SJCRH30 (cell line): ENCODE results near the gene STXBP6. TPM values are rescaled to one million over a fixed set of nuclear protein-coding genes. Genes with fewer than 3 reads are reported as not detected.
A peak's percentile ranks its signal among the peaks of the same experiment; 100 is the strongest.

ENCODE experiments used
- DNase-seq, 2 experiments: peaks; one replicate each; pipeline ENCODE4 v3.0.0-alpha.2; 2015 to 2020
- H3K27ac ChIP-seq: fragments of 250-450 bp; sonication (Bioruptor Pico); 2 replicates; pipeline ENCODE4 v1.5.1; 2020; ENCODE audit warnings: mild to moderate bottlenecking, moderate library complexity
- H3K27me3 ChIP-seq: fragments of 250-450 bp; sonication (Bioruptor Pico); 2 replicates; pipeline ENCODE4 v1.5.1; 2020; ENCODE audit warnings: mild to moderate bottlenecking, moderate library complexity
- H3K36me3 ChIP-seq: fragments of 250-450 bp; sonication (Bioruptor Pico); 2 replicates; pipeline ENCODE4 v1.5.1; 2020; ENCODE audit warnings: mild to moderate bottlenecking, moderate library complexity
- H3K4me1 ChIP-seq: fragments of 250-450 bp; sonication (Bioruptor Pico); 2 replicates; pipeline ENCODE4 v1.5.1; 2020; ENCODE audit warnings: mild to moderate bottlenecking, moderate library complexity
- H3K4me3 ChIP-seq: fragments of 250-450 bp; sonication (Bioruptor Pico); 2 replicates; pipeline ENCODE4 v1.5.1; 2020; ENCODE audit warnings: mild to moderate bottlenecking, moderate library complexity
- H3K9me3 ChIP-seq: fragments of 250-450 bp; sonication (Bioruptor Pico); replicated peaks from 2 replicates; pipeline ENCODE4 v1.5.1; 2020; ENCODE audit warnings: mild to moderate bottlenecking, moderate library complexity
- total RNA-seq: library from RNA; depleted of rRNA; stranded (reverse); fragments of >200 nt; shearing (Covaris generic); gene quantifications from 2 replicates; pipeline ENCODE4 v1.2.3, GENCODE V29; 2014

The STXBP6 gene
- total RNA-seq, 1 experiment from 2014 or later = 2.9 TPM

DNA sequence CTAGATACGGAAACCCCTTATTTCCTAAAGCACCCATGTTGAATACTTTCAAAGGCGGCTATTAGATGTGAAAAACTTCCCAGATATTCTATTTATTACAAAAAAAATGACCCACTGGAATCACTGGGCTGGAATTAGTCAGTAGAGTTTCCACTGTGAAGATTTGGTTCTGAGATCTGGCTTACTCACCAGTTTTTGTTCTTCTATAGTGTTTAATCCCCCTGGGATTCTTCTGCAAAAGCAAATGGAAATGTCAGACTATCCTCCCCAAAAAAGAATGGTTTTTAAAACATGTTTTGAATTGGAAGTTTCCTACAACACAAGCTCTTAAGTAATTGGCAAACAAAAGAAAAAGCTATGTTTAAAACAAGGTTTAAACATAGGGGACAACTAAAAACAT is 166.4 kb downstream of the STXBP6 start:
- Histone ChIP-seq H3K9me3 (no peaks in the 10 kb centered on the region), H3K27me3 (0 out of 2 replicates have a peak, but pooled peaks cover 7% of the 10 kb centered on the region), H3K4me3 (no peak overlapping the region), H3K27ac (no peak overlapping the region), H3K4me1 (no peaks in the 10 kb centered on the region), H3K36me3 (no peaks in the 10 kb centered on the region)
- no peak for DNase-seq

DNA sequence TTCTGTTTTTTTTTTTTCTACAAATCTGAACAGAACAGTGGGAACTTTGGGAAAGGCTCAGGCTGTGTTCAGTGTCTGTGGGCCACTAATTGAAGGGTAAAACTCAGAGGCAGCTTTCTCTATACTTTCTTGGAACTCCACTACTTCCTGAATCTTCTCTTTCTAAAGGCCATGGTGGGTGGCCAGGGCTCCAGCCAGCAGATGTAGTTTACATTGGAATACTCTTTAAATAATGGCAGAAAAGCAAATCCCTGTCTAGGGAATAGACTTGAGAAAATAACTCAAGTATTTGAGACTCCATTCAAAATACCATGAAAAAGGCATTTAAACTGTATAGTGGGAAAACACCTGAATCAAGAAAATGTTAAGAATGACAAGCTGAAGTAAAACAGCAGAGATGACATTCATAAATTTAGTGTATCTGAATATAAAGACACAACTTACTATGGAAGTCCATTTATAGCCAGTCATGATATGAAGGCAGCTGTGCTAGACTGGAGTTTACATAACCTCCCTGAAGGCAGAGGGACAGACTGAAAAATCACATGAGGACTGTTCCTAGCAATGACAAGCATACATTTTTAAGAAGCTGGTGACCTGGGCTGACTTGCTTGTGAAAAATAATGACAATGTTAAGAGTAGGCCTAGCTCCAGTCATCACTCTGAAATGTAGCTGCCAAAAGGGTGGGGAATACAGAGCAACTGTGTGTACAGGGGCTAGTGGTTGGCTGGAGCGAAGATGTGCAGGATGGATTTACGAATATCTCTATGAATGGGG is 168.6 kb downstream of the STXBP6 start:
- Histone ChIP-seq H3K27ac (no peak overlapping the region), H3K4me1 (peaks cover 2% of the 10 kb centered on the region; the same call in 1 of the 2 replicates), H3K27me3 (0 out of 2 replicates have a peak, but pooled peaks cover 7% of the 10 kb centered on the region), H3K9me3 (no peaks in the 10 kb centered on the region), H3K4me3 (no peak overlapping the region), H3K36me3 (no peaks in the 10 kb centered on the region)
- DNase-seq = no peak

DNA sequence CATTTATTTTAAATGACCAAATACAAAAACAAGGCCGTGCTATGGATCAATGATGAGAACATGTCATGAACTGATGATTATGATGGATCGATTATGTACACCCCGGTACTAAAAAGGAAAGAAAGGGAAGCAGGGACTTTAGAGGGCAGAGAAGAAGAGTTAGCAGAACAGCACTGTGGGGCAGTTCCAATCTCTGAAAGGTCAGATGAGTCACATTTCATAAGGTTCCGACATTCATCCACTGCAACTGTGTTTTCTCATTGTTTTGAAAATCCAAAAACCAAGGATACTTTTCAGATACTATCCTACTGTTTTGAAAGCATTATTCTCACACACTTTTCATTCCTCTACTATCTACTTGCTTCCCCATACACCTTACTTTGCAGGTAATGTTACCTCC is 169.3 kb downstream of the STXBP6 start:
- peaks cover 2% of the 10 kb centered on the region; the same call in 1 of the 2 replicates for H3K4me1 ChIP-seq
- no peak for DNase-seq

DNA sequence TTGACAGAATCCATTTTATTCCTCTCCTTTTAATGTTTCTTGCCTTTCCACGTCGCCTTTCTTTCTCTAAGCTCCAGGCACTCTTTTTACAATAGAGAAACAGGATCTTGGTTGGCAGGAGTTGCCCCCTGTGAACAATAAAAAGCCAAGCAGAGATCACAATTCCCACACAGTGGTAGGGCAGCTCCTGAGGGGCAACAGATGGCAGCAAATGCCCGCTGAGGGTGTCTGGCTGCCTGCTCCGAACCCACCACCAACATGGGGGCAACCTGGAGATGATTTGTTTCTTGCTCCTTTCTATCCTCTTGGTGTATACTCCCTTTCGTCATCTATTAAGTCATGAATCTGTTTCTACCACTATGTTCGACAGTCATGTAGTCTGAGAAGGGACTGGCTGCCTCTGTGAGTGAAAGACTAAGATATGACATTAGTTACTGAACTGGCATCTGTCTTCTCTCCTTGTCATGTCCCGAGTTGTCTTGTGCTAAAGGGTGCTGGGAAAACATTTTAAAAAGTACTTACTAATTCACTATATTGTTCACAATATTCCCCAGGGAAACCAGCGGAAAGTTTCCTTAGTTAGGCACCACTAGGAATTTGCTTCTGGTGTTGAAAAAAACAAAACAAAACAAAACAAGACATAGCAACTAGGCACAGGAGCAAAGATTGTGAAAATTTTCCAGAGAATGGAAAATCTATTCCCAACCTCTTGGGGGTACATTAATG is 170.1 kb downstream of the STXBP6 start:
- Histone ChIP-seq H3K4me1 (peaks cover 2% of the 10 kb centered on the region; the same call in 1 of the 2 replicates), H3K4me3 (no peak overlapping the region), H3K27me3 (0 out of 2 replicates have a peak, but pooled peaks cover 7% of the 10 kb centered on the region), H3K9me3 (no peaks in the 10 kb centered on the region), H3K27ac (no peak overlapping the region), H3K36me3 (no peaks in the 10 kb centered on the region)
- no peak for DNase-seq

More for the DNA sequence above, 169.3 kb downstream of the STXBP6 start:
- H3K27me3 ChIP-seq = 0 out of 2 replicates have a peak, but pooled peaks cover 7% of the 10 kb centered on the region
- no peaks in the 10 kb centered on the region for H3K36me3 ChIP-seq
- H3K27ac ChIP-seq = no peak overlapping the region
- H3K4me3 ChIP-seq = no peak overlapping the region
- H3K9me3 ChIP-seq = no peaks in the 10 kb centered on the region

DNA sequence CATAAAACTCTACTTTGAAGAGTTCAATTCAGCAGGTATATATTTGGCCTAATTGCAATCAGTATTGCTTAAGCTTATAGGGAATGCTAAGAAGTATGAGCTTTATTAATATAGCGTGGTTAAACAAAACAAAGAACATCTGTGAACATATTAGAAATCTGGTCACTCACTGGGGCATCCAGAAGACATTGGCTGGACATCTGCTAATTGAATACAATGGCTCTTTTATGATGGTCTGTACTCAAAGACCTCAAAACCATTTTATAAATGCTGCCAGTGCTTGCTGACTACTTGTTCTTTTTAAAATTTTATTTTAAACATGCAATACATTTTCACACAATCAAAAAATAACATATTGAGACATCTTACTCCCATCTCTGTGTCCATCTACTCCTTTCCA is 173.0 kb downstream of the STXBP6 start:
- Histone ChIP-seq H3K36me3 (no peaks in the 10 kb centered on the region), H3K27ac (no peak overlapping the region), H3K4me1 (peaks cover 2% of the 10 kb centered on the region; the same call in 1 of the 2 replicates), H3K9me3 (no peaks in the 10 kb centered on the region), H3K4me3 (no peak overlapping the region), H3K27me3 (0 out of 2 replicates have a peak, but pooled peaks cover 8% of the 10 kb centered on the region)
- peak in 1 of 2 experiments; percentile 9 for DNase-seq

DNA sequence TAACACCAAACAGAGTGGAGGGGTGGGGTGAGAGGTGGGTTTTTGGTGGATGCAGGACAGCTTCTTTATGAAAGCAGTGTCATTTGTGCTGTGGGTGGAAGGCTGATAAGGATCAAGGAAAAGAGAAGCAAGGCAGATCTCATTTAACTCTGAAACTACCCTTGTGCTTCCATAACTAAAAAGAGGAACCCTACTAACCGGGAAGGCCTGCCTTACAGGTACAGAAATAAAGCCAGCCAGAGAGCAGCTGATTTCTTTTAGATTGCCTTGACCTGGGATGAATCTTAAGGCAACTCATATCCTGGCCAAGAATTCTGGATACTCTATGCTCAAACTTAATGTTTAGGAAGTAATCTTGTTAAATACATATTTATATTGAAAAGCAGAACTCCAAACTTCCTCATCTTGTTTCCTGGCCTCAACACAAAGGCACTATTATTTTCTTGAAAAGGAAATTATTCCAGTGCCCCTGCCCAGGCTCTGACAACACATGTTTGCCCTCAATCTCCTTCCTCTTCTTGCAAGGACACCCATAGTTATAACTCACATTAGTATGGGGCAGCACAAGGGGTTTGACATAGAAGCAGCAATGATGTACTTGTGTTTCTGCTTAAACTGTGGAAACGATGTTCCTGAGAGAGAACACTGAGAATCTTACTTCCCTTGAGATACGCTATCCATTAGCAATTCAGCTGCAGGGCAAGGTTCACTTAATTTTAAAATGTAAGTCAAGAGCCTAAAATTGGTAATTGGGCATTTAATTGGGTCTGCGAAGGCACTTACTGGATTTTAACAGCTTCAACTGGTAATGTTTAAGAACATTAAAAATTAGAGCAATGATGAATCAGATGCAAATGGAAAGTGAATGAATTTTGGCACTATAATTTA is 173.7 kb downstream of the STXBP6 start:
- DNase-seq = no peak

DNA sequence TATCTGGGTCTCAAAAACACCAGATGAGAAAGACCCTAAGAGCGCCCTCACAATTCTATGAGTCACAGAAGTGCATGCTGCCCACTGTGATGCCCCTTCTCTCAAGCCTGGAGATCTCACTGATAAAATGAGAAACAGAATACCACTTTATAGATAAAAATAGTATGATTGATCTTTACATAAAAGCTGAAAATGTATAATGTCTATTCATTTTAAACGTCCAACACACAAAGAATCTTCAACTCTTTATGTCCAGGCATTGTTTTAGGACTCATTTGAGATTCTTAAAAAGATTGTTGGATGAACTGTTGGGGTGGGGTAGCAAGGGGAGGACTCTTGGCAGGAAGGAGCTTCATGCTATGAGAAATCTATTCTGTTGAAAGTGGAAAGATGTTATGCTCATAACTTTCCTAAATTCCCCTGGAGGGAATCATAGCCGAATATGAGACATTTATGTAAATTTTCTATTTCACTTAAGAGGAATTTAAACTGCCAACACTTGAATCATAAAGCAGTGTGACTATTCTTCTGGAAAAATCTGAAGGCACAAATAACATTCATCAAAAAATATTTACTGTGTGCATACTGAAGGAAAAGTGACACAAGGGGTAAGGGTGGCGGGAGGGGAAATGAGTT is 174.6 kb downstream of the STXBP6 start:
- Histone ChIP-seq H3K36me3 (no peaks in the 10 kb centered on the region), H3K4me3 (no peak overlapping the region), H3K9me3 (no peaks in the 10 kb centered on the region), H3K27ac (no peak overlapping the region), H3K27me3 (0 out of 2 replicates have a peak, but pooled peaks cover 11% of the 10 kb centered on the region), H3K4me1 (peaks cover 2% of the 10 kb centered on the region; the same call in 1 of the 2 replicates)
- no peak for DNase-seq

More for the DNA sequence above, 173.7 kb downstream of the STXBP6 start:
- no peaks in the 10 kb centered on the region for H3K9me3 ChIP-seq
- H3K4me1 ChIP-seq = peaks cover 2% of the 10 kb centered on the region; the same call in 1 of the 2 replicates
- no peaks in the 10 kb centered on the region for H3K36me3 ChIP-seq
- no peak overlapping the region for H3K27ac ChIP-seq
- H3K27me3 ChIP-seq = 0 out of 2 replicates have a peak, but pooled peaks cover 11% of the 10 kb centered on the region
- no peak overlapping the region for H3K4me3 ChIP-seq

DNA sequence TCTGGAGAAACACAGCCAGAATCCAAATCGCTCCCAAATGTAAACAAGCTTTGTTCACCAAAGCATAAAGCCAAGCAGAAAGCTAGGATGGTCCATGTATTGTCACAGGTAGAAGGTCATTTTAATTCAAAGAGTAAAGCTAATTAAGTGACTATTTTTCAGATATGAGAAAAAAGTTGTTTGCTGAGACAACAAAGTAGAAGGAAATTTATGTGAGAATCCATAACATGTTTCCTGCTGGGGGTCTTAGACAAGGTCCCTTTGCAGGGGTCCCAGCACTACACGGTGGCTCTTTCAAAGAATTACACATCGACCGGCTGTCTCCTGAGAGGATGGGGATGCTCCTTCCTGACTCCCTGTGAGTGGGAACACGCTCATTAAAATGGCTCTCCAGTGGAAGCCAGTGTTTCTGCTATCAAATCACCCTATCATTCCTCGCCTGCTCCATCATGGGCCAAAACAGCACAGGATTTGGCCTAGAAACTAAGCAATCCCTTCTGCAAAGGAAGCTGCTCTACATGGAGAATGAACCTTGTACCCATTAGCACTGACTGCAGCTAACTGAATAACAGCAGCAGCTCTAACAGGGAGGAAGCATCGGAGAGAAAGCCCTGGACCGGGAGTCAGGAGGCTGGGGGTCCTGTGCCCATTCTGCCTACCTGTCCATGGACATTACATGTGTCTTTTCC is 175.3 kb downstream of the STXBP6 start:
- no peaks in the 10 kb centered on the region for H3K9me3 ChIP-seq
- H3K4me3 ChIP-seq = no peak overlapping the region
- DNase-seq = no peak

DNA sequence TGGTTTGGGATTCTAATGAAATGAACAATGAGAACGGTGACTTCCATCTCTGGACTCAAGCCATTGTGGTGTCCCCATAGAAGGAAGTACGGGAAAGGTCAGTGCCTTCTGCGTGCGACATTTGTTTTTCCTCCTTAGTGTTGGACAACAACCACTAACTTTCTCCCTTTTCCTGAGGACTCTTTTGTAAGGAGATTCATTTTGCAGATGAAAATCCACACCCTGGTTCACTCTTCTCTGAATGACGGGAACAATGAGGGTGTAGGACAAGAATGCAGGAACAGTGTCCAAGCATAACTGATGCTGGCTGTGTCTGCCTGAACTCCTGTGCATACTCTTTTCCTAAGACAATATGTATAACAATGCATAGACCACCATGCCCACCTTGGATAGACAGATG is 176.4 kb downstream of the STXBP6 start:
- Histone ChIP-seq H3K9me3 (no peaks in the 10 kb centered on the region), H3K27me3 (0 out of 2 replicates have a peak, but pooled peaks cover 4% of the 10 kb centered on the region), H3K36me3 (no peaks in the 10 kb centered on the region), H3K4me1 (peaks cover 2% of the 10 kb centered on the region; the same call in 1 of the 2 replicates), H3K27ac (no peak overlapping the region), H3K4me3 (no peak overlapping the region)
- no peak for DNase-seq

More for the DNA sequence above, 175.3 kb downstream of the STXBP6 start:
- no peaks in the 10 kb centered on the region for H3K36me3 ChIP-seq
- no peak overlapping the region for H3K27ac ChIP-seq
- H3K27me3 ChIP-seq = 0 out of 2 replicates have a peak, but pooled peaks cover 7% of the 10 kb centered on the region
- H3K4me1 ChIP-seq = peaks cover 2% of the 10 kb centered on the region; the same call in 1 of the 2 replicates

DNA sequence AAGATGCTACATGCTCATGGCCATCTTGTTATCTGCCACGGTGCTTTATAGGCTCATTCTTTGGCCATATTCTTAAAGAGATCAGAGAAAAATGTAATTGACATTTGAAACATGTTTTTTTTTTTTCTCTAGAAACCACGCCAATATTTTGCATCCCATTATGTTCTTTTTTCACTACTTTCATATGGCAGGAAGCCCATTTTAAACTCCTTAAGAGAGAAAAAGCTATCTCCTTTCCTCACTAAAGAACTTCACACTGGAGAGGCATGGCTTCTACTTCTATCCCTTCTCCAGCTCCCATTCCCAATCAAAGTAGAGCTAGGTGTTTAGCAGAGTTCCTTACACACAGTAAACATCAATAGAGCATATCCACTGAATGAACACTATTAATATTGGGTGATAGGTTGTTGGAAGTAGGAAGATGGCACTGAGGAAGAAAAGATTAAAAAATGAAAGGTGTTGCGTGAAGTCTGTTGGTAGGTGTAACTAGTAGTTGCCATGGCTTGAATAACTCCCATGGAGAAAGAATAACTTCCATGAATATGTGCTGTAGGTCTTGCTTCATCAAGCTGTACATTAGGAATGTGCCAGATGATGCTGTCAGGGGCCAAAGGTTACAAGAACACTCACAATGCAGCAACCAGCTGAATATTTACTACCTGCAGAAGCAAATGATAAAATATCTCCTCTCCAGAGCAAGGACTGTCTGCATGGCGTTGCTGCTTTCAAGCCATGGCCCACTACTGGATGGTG is 178.8 kb downstream of the STXBP6 start:
- no peaks in the 10 kb centered on the region for H3K9me3 ChIP-seq
- DNase-seq = no peak
- no peak overlapping the region for H3K27ac ChIP-seq
- H3K4me1 ChIP-seq = no peaks in the 10 kb centered on the region
- H3K36me3 ChIP-seq = no peaks in the 10 kb centered on the region
- no peak overlapping the region for H3K4me3 ChIP-seq
- H3K27me3 ChIP-seq = 0 out of 2 replicates have a peak, but pooled peaks cover 4% of the 10 kb centered on the region

DNA sequence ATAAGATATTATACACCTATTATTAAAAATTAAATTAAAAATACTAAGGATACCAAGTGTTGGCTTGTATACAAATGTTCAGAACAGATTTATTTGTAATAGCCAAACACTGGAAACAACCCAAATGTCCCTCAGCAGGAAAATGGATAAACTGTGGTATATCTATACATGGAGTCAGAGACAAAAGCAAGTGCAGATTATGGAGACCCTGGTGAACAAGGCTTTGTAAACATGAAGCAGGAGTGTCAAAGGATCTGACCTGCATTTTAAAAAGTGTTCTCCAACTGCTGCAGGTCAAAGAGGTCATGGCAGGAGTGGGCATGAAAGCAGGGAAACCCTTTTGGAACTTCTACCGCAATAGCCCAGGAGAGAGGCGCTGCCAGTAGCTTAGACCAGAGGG is 181.6 kb downstream of the STXBP6 start:
- Histone ChIP-seq H3K36me3 (no peaks in the 10 kb centered on the region), H3K4me3 (no peak overlapping the region), H3K27ac (no peak overlapping the region), H3K9me3 (no peaks in the 10 kb centered on the region), H3K27me3 (0 out of 2 replicates have a peak, but pooled peaks cover 4% of the 10 kb centered on the region), H3K4me1 (no peaks in the 10 kb centered on the region)
- DNase-seq = no peak

DNA sequence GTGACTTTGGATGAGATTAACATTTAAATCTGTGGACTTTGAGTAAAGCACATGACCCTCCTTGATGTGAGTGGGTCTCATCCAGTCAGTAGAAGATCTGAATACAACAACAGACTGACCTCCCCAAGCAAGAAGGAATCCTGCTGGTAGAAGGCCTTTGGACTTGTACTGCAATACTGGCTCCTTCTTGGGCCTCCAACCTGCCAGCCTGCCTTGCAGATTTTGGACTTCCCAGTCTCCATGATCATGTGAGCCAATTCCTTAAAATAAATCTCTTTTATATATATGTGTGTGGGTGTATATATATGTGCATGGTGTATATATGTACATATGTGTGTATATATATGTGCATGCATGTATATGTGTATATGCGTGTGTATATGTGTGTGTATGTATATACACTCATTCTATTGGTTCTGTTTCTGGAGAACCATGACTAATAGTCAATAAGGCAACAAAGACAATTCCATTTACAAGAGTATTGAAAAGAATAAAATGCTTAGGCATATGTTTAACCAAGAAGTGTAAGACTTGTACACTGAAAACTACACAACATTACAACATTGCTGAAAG is 183.8 kb downstream of the STXBP6 start:
- no peak overlapping the region for H3K27ac ChIP-seq
- H3K36me3 ChIP-seq = no peaks in the 10 kb centered on the region
- DNase-seq = no peak
- H3K27me3 ChIP-seq = no peaks in the 10 kb centered on the region
- no peak overlapping the region for H3K4me3 ChIP-seq
- H3K4me1 ChIP-seq = no peaks in the 10 kb centered on the region
- no peaks in the 10 kb centered on the region for H3K9me3 ChIP-seq
